Measurements from ENCODE around the gene DPY30.

- TF ChIP-seq, protein P1, sequence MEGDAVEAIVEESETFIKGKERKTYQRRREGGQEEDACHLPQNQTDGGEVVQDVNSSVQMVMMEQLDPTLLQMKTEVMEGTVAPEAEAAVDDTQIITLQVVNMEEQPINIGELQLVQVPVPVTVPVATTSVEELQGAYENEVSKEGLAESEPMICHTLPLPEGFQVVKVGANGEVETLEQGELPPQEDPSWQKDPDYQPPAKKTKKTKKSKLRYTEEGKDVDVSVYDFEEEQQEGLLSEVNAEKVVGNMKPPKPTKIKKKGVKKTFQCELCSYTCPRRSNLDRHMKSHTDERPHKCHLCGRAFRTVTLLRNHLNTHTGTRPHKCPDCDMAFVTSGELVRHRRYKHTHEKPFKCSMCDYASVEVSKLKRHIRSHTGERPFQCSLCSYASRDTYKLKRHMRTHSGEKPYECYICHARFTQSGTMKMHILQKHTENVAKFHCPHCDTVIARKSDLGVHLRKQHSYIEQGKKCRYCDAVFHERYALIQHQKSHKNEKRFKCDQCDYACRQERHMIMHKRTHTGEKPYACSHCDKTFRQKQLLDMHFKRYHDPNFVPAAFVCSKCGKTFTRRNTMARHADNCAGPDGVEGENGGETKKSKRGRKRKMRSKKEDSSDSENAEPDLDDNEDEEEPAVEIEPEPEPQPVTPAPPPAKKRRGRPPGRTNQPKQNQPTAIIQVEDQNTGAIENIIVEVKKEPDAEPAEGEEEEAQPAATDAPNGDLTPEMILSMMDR (conservative IDR thresholded peaks at IDR 0.05; ENCODE audit: low read depth, low read length), result no peak
- TF ChIP-seq POLR2A (IDR thresholded peaks at IDR 0.05; ENCODE audit: low read depth, low read length) (no peak), NFE2L2 (IDR thresholded peaks at IDR 0.05; ENCODE audit: low read depth, low read length) (no peak)
These were observed 42.9 kb downstream of the DPY30 start for GRCh38 chr2:31996571-31997150.
